ENCODE measurements around the gene SHCBP1L.

- TF ChIP-seq, protein P1, sequence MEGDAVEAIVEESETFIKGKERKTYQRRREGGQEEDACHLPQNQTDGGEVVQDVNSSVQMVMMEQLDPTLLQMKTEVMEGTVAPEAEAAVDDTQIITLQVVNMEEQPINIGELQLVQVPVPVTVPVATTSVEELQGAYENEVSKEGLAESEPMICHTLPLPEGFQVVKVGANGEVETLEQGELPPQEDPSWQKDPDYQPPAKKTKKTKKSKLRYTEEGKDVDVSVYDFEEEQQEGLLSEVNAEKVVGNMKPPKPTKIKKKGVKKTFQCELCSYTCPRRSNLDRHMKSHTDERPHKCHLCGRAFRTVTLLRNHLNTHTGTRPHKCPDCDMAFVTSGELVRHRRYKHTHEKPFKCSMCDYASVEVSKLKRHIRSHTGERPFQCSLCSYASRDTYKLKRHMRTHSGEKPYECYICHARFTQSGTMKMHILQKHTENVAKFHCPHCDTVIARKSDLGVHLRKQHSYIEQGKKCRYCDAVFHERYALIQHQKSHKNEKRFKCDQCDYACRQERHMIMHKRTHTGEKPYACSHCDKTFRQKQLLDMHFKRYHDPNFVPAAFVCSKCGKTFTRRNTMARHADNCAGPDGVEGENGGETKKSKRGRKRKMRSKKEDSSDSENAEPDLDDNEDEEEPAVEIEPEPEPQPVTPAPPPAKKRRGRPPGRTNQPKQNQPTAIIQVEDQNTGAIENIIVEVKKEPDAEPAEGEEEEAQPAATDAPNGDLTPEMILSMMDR (IDR thresholded peaks at IDR 0.05 in 8 of 11, conservative IDR thresholded peaks at IDR 0.05 in 3 of 11), result no peak
- no peak for TF ChIP-seq POLR2A (IDR thresholded peaks at IDR 0.05)
Measured at GRCh38 chr1:182977480-182977879, 24.5 kb upstream of the SHCBP1L start.
